ENCODE results near the gene ACOT7.
A peak's percentile ranks its signal among the peaks of the same experiment; 100 is the strongest.
"Not testable (repeated sequence)": the region's sequence is repeated elsewhere in the genome, so short reads cannot be mapped to it uniquely, and the experiment has no call there.

Gene ACOT7

DNA sequence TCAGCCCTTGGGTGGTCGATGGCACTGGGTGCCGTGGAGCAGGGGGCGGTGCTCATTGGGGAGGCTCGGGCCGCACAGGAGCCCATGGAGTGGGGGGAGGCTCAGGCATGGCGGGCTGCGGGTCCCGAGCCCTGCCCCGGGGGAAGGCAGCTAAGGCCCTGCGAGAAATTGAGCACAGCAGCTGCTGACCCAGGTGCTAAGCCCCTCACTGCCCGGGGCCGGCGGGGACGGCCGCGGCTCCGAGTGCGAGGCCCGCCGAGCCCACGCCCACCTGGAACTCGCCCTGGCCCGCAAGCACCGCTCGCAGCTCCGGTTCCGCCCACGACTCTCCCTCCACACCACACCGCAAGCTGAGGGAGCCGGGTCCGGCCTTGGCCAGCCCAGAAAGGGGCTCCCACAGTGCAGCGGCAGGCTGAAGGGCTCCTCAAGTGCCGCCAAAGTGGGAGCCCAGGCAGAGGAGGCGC is 2.2 kb upstream of the ACOT7 start:
- DNase-seq: not testable (repeated sequence)

DNA sequence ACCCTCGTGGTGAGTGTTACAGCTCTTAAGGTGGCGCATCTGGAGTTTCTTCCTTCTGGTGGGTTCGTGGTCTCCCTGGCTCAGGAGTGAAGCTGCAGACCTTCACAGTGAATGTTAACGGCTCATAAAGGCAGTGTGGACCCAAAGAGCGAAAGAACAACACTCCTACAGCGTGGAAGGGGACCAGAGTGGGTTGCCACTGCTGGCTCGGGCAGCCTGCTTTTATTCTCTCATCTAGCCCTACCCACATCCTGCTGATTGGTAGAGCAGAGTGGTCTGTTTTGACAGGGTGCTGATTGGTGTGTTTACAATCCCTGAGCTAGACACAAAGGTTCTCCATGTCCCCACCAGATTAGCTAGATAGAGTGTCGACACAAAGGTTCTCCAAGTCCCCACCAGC is 1.6 kb upstream of the ACOT7 start:
- DNase-seq: not testable (repeated sequence)

DNA sequence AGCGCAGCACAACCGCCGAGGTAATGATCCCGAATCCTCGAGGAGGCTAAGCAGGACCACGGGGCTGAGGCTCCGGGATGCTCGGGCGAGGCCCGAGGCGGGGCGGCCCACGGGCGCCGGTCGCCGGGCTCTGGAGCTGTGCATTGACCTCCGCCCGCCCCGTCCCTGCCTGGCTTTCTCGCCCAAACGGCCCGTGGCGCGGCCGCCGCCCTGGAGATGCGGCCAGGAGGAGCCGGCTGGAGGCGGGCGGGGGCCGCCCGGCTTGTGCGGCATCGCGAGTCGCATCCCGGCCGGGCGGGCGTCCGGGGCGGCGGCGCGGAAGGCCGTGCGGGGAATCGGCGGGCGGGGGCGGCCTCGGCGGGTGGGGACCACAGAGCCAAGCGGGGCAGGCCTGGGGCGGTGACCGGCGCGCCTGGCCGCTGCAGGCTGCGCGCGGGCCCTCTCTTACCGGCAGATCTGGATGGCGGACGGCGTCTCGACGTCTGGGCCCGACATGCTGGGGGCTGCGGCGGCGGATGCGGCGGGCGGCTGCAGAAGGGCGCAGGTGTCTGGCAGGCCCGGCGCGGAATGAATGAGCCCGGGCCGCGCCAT is 663 bp downstream of the ACOT7 start:
- DNase-seq: peak; percentile 50

DNA sequence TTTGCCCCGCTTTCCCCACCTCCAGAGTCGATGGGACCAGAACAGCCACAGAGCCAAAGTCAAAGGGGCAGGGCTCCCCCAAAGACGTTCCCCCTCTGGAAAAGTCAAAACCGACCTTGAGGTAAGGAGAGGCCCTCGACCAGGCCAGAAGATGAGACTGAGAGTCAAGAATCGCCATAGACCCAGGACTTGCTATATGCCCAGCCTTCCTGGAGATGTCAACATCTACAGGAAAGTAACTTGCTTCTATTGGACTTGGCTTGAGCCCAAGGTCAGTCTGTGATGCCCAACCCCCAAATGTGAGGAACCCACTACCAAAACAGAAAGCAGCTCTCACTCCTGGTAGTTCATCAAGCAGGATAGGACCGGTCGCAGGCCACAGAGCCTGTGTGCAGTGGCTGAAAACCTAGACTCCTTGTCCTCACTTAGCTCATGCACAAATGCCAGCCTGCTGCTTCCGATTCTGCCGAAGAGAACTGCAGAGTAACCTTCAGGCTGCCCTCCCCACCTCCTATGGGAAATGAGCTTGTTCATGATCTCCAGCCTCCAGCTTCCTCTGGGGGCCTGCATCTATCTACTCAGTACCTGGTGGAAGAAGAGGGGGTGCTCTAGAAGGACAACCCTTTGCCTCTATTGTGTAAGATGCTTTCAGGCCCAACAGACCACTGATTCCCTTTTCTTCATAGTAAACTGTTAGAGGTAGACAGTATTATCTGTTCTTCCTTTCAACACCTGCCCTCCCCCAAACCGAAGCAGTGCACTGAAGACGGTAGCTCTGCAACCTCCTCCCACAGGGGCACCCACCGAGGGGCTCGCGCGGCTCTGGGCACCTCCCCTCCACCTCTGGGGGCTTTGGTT is 1.4 kb downstream of the ACOT7 start:
- DNase-seq: peak; percentile 50

DNA sequence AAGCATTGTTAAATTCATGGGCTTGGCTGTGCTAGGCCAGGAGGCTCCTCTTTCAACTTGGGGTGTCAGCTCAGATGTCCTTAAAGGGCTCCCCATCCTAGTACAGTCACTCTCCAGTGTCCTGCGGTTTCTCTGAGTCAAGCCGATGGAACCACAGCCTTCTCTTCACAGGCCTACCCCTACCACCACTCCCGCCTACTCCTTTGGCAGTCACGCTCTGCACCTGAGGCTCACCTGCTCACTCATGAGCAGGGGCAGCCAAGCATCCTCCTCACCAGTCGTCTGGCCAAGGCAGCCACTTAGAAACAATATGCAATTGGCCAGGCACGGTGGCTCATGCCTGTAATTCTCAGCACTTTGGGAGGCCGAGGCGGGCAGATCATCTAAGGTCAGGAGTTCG is 3.6 kb downstream of the ACOT7 start:
- no peak for DNase-seq

DNA sequence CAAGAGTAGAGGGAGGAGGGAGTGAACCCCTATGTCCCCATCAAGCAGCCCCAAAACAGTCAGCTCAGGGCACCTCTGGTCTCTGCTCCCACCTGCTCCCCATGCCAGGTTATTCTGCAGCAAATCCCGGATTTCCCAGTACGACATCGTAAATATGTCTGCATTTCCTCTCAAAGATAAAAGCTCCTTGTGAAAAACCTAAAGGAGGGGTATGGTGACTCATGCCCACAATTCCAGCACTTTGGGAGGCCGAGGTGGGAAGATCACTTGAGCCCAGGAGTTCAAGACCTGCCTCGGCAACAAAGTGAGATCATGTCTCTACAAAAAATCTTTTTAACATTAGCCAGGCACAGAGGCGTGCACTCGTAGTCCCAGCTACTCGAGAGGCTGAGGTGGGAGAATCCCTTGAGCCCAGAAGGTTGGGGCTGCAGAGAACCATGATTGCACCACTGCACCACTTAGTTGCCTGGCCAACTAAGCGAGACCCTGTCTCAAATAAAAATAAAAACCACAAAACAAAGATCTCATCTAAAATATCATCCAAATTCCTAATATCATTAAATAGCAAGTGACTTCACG is 7.1 kb downstream of the ACOT7 start:
- no peak for DNase-seq

DNA sequence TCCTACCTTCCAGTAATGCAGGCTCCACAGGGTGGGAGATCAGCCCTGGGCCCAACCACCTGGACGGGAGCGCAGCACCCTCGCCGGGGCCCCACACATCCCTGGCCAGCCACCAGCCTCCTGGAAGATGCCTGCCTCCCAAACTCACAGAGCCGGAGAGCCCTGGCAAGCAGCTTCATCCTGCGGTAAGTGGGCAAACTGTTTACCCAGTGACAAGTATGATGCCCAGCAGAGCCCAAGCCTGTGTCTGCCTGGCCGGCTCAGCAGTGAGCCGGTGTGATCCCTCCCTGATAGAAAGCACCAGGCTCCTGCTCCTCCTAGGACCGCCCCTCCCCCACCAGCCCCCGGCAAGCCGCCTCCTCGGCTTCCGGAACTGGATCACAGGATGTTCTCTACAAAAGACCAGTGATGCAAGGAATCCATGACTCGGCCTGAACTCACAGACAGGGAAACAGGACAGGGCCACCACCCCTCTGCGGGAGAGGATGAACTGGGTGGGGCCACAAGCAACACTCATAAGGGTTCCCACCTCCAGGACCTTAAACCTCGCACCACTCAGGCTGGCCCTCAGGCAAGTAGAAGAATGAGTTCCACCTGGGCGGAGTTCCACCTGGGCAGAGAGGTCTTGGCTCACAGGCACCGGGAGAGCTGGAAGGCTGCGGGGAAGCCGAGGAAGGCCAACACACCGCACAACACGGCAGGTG is 7.9 kb downstream of the ACOT7 start:
- DNase-seq: no peak

DNA sequence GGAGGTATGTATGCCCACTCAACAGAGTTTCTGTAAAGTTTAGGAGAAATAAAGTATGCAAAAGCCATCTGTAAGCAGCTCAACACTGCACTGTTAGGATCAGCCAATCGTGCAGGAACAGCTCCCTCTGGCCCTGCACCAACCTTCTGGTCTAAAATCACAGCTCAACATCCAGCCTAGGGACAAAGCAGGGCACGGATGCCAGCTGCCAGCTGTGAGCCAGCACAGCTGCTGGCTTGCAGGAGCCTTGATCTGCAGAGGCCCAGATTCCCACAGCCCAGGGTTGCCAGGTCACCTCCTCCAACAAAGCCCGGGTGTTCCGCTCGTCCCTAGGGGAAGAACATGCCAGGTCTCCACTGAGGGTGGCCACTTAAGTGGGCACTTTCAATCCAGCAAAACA is 8.6 kb downstream of the ACOT7 start:
- no peak for DNase-seq

DNA sequence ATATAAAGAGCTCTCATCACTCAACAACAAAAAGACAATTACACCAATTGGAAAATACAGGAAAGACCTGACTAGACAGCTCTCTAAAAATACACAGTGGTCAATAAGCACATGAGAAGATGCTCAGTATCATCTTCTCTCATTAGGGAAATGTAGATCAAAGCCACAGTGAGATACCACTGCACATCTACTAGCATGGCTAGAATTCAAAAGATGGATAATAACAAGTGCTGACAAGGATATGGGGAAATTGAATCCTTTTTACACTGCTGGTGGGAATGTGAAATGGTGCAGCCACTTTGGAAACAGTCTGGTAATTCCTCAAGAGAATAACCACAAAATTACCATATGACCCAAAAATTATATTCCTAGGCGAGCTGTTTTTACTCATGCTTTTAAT is 9.4 kb downstream of the ACOT7 start:
- DNase-seq: no peak

DNA sequence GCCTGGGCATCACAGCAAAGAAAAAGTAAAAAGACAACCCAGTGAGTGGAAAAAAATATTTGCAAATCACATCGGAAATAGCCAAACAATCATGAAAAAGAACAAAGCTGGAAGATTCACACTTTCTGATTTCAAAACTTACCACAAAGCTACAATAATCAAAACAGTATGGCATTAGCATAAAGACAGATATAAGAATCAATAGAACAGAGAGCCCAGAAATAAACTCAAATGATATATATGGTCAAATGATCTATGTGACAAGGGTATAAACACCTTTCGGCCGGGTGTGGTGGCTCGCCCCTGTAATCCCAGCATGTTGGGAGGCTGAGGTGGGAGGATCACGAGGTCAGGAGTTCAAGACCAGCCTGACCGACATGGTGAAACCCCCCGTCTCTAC is 13.5 kb downstream of the ACOT7 start:
- no peak for DNase-seq

DNA sequence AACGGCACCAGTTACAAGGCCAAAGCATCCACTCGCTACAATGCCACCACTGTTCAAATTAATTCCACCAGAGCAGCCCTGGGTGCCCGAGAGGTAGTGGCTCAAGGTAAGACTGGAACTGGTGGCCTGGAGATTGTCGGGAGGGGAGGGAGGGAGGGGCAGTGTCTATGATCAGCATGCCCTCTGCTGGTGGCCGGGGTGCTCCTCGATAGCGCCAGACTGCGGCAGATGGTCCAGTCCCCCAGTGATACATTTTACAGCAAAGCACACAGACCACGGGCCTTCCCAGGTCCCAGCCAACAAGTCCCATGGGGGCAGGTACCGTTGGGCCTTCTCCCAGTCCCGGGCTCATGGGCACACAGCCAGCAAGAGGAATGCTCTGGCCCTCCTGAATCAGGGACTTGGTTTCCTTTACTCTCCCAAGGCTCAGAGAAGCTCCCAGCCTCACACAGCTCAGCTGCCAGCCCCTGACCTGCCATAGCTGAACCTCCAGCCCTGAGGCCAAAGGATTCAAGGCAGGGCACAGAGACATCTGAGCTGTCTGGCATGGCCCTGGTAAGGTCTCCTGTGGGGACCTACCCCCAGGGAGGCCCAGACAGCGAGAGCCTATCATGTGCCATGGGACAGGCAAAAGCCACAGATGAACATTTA is 15.3 kb downstream of the ACOT7 start:
- DNase-seq: peak; percentile 93

DNA sequence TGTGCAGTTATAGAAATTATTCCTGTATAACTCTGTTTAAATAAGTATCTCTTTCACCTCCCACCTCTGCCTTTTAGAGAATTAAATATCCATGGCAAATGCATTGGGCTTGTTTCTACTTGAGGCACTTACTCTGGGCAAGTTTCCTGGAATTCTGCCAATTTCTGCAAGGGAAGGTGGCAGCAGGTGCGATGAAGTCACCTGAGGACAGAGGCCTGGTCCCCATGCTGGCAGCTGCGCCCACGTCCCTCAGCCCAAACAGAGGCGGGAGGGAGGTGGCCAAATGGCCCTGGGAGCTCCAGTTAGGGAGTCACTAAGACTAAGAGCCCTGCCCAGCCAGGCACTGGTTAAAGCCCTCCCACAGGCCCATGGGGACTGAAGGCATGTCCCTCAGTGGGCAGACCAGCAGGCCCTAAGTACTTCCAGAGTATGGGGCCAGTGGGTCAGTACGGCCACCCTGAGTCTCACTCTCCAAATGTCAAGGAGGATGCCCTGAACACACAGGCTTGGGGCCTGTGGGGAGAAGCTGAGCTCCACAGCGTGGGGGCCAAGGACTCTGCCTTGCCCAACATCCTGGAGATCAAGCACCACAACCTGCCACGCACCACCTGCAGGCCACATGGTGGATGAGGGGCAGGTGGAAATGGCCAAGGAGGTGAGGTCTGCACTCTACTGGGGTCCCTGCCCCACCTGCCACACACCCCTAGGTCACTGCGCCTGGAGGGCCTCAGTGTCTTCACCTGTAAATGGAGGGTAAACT is 19.4 kb downstream of the ACOT7 start:
- DNase-seq: peak; percentile 63

DNA sequence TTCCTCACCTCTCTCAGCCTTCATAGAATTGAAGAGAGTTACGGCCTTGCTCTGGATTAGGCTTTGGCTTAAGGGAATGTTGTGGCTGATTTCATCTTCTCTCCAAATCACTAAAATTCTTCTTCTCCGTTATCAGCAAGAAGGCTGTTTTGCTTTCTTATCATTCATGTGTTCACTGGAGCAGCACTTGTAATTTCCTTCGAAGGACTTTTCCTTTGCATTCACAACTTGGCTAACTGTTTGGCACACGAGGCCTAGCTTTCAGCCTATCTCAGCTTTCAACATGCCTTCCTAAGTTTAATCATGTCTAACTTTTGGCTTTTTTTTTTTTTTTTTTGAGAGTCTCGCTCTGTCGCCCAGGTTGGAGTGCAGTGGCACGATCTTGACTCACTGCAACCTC is 21.3 kb downstream of the ACOT7 start:
- not testable (repeated sequence) for DNase-seq

DNA sequence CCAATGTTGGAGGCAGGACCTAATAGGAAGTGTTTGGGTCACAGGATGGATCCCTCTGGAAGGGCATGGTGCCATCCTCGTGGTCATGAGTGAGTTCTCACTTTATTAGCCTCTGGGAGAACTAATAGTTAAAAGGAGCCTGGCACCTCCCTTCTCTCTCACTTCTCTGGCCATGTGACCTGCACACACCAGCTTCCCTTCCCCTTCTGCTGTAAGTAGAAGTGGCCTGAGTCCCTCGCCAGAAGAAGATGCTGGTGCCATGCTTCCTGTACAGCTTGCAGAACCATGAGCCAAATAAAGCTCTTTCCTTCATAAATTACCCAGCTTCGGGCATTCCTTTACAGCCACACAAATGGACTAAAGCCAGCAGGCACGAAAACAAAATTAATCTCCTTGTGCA is 23.6 kb downstream of the ACOT7 start:
- DNase-seq: no peak

DNA sequence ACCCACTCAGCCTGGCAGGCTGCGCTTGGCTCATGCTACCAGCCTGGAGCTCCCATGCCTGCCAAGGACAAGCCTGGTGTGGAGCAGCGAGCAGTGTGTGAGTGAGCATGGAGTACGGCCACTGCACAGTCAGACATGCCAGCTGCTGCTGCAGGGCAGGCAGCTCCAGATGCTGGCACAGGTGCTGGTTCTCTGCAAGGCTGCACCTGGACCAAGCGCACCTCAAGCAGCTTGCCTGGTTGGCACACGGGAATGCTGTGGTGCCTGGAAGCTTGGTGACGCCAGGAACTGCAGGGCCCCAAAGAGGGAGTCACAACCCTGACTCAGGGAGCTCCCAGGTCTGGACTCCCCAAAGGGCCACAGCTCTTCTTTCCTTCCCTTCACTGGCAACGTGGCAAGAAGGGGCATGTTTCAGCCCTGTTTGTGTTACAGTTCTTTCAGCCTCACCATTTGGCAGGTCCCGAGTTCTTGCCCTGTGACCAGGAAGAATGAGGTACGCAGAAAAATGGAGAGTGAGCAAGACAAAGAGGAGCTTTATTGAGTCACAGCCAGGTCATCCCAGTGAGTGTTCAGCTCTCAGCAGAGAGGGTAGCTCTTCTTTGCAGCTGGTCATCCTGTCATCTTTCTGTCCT is 26.1 kb downstream of the ACOT7 start:
- DNase-seq: no peak

DNA sequence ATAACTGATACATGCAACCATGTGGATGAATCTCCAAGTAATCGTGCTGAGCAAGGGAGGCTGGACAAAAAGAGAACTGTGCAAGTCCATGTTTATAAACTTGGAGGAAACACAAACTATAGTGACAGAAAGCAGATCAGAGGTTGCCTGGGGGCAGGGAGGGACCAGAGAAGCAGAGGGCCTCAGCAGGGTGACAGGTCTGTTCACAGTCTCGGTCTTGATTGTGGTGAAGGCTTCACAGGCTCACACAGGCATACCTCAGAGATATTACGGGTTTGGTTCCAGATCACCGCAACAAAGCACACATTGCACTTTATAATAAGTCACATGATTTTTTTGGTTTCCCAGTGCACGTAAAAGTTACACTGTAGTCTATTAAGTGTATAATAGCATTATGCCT is 28.5 kb downstream of the ACOT7 start:
- DNase-seq: no peak

DNA sequence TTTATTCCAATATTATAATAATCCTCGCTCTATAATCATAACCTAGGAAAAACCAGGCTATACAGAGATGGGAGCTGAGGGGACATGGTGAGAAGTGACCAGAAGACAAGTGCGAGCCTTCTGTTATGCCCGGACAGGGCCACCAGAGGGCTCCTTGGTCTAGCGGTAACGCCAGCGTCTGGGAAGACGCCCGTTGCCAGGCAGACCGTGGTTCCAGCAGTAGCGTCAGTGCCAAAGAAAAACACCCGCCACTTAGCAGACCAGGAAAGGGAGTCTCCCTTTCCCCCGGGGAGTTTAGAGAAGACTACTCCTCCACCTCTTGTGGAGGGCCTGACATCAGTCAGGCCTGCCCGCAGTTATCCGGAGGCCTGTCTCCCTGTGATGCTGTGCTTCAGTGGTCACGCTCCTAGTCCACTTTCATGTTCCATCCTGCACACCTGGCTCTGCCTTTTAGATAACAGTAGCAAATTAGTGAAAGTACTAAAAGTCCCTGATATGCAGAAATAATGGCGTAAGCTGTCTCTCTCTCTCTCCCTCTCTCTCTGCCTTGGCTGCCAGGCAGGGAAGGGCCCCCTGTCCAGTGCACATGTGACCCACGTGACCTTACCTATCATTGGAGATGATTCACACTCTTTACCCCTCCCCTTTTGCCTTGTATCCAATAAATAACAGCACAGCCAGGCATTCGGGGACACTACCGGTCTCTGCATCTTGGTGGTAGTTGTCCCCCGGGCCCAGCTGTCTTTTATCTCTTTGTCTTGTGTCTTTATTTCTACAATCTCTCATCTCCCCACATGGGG is 30.3 kb downstream of the ACOT7 start:
- DNase-seq: peak; percentile 66

DNA sequence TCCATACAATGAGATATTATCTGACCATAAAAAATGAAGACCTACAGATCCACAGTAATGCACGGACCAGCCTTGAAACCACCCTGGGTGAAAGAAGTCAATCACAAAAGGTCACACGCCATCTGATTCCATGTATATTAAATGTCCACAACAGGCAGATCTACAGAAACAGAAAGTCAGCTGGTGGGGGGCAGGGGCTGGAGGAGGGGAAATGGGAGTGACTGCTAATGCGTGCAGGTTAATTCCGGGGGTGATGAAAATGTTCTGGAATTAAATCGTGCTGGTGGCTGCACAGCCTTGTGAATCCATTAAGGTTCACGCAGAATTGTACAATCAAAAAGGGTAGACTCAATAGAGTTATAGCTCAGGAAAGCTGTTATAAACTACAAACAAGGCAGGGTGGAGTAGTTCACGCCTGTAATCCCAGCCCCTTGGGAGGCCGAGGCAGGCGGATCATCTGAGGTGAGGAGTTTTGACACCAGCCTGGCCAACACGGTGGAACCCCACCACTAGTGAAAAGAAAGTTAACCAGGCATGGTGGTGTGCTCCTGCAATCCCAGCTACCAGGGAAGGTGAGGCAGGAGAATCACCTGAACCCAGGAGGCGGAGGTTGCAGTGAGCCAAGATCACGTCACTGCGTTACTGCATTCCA is 32.3 kb downstream of the ACOT7 start:
- peak; percentile 64 for DNase-seq

DNA sequence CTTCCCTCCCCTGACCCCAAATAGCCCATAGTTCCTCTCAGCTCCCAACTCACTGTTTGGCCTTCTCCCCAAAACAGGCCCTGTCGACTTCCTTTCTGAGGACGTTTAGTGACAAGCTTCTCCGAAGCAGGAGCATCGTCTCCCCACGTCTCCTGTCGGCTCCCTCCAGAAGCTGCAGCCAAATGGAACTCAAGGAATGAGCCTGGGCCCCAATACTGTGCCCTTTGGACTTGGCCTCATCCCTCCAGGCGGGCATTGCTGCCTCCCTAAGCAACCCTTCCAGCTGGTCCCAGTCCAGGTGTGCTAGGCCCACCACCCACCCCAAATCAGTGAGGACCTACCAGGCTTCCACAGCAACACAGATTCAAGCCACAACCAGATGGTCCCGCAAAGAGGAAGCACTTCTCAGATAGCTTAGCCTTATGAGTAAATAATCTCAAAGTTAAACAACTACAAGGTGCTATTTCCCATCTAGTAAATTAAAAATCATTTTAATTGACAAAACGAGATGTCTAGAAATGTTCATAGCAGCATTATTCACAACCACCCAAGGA is 33.0 kb downstream of the ACOT7 start:
- peak; percentile 69 for DNase-seq

DNA sequence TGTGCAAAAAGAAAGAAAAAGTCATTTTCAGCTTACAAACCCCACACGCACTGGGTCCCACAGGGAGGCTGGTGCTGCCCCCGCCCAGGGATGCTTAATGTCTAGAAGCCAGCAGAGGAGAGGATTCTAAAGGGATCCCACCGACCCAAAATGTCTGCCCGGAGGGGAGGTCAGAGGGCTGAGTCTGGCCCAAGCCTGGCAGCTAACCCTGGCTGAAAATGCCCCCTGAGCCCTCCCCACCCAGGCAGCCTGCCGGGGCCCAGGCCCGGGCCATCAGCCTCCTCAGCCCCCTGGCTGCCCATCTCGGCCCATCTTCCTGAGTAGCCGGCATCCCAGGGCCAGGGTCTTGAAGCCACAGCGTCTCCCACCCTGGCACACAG is 33.5 kb downstream of the ACOT7 start:
- DNase-seq: no peak

All from NCI-H82 (cell line).